HUDEP-2 (cell line): ENCODE measurements around the gene FRMD4A.

Experiments
- DNase-seq, 76 experiments: peaks; one replicate each; lab custom pipeline; 2025; ENCODE audit not compliant: unreplicated experiment in 76 of 76; lab: John Stamatoyannopoulos, UW

FRMD4A gene

GRCh38 chr10:14330388-14331061 is at the start of gene FRMD4A:
Gene FRMD4A (minus strand): TSS chr10:14330924.
- no peak for DNase-seq

DNA sequence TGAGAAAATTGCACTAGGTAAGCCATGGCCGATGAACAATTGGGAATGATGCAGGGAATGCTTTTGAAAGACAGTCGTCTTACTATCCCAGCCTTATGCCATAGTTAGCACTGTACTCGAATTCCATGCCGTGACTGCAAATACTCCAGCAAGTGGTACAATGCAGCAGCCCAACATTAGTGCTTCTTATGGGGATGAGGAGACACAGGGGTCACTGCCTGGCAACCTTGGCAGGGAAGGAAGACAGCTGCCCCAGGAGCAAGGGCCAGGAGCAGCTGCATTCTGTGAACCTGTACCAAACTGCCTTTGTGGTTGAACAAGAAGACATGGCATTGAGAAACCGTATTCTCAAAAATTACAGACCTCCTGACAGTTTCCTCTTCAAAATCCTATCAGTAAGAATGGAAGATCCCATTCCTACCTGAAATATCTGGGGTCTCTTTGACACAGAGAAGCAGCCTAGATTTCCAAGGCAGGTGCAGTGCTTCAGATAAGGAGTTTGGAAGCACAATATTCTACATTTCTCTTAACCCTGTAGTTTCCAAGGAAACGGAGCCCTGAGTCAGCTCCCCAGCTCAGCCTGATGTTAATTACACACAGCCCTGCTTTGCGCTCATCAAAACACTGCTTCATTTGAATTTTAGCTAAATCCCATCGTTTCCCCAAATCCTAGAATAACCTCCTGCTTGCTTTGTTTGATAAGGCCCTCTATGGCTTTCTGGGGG is 49.0 kb upstream of the FRMD4A start:
- DNase-seq, result no peak

DNA sequence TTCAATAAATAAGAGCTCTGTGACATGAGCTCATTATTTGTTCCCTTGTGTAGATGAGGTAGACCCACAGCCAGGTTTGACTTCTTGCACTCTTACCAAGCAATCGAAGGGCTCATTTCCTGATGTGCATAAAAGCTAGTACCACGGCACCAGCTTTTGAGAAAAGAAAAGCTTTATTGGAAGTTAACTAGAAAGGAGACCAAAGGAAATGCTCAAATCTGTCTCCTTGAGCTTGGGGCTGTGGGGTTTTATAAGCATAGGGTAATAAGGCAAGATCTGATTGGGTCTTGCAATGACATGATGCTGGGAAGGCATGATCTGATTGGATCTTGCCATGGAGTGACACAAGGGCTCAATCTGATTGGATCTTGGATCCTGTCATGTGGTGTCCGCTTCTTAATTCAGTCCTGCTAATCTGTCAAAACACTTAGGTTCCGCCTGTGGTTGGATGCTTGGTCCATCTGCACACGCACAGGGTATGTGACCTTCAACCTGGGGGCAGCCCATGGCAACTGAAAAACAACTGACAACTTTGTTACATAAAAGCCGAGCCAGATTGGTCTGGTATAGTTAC is 47.8 kb upstream of the FRMD4A start:
- DNase-seq, result no peak

GRCh38 chr10:14377591-14378175 is 47.0 kb upstream of the FRMD4A start:
- no peak for DNase-seq

- no peak for DNase-seq
Measured at GRCh38 chr10:14374745-14375445, 44.2 kb upstream of the FRMD4A start.

DNA sequence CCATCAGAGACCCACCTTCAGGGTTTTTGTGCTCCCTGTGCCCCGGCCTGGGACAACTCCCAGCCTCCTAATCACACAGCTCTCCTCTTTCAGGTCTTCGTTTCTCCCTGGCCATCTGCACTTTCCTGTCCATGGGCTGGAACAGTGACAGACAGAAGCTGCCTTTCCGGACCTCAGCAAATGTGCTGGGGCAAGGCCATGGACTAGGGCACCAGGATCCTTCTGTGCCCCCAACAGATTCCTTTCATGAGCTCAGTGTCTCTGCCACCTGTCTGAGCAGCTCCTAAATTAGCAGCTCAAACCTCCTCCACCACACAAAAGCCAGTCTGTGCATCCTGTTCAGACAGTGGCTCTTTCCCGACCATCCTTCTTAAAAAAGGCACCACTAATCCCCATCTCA is 41.9 kb upstream of the FRMD4A start:
- no peak for DNase-seq

DNA sequence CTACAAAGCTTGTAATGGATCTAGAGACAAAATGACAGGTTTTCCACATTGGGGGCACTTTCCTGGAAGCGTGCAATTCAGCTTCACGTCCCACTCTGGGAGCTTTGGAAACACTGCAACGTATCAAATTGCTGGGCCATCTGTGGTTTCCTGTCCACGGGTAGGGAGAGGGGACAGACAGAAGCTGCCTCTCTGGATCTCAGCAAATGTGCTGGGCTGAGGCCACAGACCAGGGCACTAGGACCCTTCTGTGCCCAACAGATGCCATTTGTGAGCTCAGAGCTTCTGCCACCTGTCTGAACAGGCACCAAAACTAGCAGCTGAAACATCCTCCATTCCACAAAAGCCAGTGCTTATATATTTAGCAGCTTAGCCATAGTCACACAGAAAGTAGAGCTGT is 40.9 kb upstream of the FRMD4A start:
- DNase-seq, result no peak

GRCh38 chr10:14370894-14371293 is 40.2 kb upstream of the FRMD4A start:
- DNase-seq, result no peak

- no peak for DNase-seq
Measured at GRCh38 chr10:14369906-14370305, 39.2 kb upstream of the FRMD4A start.

DNA sequence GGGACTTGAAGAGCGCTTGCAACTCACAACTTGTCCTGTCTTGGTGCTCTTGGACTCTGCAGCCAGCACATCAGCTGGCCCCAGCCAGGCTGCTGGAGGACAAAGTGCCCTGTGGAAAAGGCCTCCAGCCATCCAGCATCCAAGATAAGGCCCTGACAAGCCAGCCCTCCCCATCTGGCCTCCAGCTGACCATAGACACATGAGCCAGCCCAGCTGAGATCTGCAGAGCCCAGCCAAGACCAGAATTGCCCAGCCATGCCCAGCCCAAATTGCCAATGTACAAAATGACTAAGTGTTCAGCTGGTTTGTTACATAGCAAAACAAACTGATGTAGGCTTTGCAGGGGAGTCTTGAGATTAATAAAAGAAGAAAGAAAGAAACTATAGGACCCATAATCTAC is 36.0 kb upstream of the FRMD4A start:
- DNase-seq, result no peak

GRCh38 chr10:14365266-14365665 is 34.5 kb upstream of the FRMD4A start:
- no peak for DNase-seq

- no peak for DNase-seq
Measured at GRCh38 chr10:14362104-14362503, 31.4 kb upstream of the FRMD4A start.

- DNase-seq, result no peak
Measured at GRCh38 chr10:14360961-14361360, 30.2 kb upstream of the FRMD4A start.

- DNase-seq, result no peak
Measured at GRCh38 chr10:14360515-14360914, 29.8 kb upstream of the FRMD4A start.

GRCh38 chr10:14358886-14359573 is 28.3 kb upstream of the FRMD4A start:
- DNase-seq, result no peak

DNA sequence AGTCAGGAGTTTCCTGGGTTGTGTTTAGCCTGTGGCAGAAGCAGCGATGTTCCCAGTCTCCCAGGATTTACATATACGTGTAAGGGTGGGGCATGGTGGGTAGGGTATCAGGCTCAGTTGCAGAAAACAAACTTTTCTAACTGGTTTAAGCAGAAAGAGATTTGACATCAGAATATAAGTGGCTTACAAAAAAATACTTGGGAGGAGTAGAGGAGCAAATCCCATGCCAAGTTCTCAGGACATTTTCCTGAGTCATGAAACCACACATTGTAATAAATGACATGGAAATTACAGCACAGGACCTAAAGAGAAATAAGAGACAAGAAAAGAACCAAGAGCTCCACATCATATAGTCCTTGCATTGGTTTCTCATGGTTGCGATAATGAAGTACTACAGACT is 26.2 kb upstream of the FRMD4A start:
- no peak for DNase-seq

- no peak for DNase-seq
Measured at GRCh38 chr10:14355750-14356149, 25.0 kb upstream of the FRMD4A start.

GRCh38 chr10:14353291-14353913 is 22.7 kb upstream of the FRMD4A start:
- DNase-seq, result no peak

DNA sequence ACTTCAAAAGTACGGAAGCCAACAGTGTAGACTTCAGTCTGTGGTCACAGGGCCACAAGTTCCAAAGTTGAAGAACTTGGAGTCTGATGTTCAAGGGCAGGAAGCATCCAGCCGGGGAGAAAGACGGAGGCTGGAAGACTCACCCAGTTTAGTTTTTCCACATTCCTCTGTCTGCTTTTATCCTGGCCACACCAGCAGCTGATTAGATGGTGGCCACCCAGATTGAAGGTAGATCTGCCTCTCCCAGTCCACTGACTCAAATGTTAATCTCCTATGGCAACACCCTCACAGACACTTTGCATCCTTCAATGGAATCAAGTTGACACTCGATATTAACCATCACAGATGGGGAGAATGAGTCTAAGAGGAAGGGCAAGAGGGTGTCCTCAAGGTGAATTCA is 19.3 kb upstream of the FRMD4A start:
- DNase-seq, result no peak

DNA sequence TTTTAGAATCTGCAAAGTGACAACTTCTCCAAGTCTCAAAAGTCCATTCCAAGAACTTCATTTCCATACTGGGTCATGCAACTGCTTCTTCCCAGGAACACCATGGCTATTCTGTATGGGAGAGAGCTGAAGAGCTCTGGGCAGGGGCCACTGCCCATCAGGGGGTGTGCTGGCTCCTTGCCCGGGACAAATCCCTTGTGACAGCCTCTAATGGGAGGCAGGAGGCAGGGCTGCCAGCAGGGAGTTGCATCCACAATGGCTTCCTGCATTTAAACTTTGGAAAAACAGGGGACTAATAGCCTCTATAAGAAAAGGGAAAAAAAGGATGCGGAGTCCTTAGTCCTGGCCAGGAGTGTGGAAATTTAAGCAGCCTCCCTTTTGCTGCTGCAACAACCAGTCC is 18.4 kb upstream of the FRMD4A start:
- DNase-seq, result no peak
